Body of pancreas (tissue), 4 donors: Measurements from ENCODE around the gene EN2. TPM values are rescaled to one million over a fixed set of nuclear protein-coding genes. Genes with fewer than 3 reads are reported as not detected.

Experiments used
- ATAC-seq: fragments of 150-250 bp; one replicate; pipeline ENCODE4 v1.9.1; 2016
- DNase-seq, 4 donors: peaks; one replicate each; pipeline ENCODE4 v3.0.0-alpha.2; 2019
- H3K27ac ChIP-seq, 4 donors: fragments of 200-600 bp; sonication (generic); 1 replicate in 3 of 4; 2 replicates in 1 of 4; pipeline versions ENCODE4 v1.5.1 to v1.6.1; 2016 to 2019; ENCODE audit warnings: mild to moderate bottlenecking in 1 of 4, mixed read lengths in 1 of 4, moderate library complexity in 1 of 4
- H3K27me3 ChIP-seq, 2 donors: fragments of 200-600 bp; sonication (generic); one replicate each; pipeline ENCODE4 v1.6.0; 2016; ENCODE audit warnings: mild to moderate bottlenecking in 1 of 2
- H3K36me3 ChIP-seq, 2 donors: fragments of 200-600 bp; sonication (generic); replicated peaks in 1 of 2; 2 replicates each; pipeline ENCODE4 v1.5.1; 2016; ENCODE audit warnings: low read depth in 2 of 2; ENCODE audit not compliant: insufficient read depth in 1 of 2
- H3K4me1 ChIP-seq: fragments of 200-600 bp; sonication (generic); one replicate; pipeline ENCODE4 v1.6.0; 2016
- H3K4me3 ChIP-seq, 2 donors: fragments of 200-600 bp; sonication (generic); 1 replicate in 1 of 2; 2 replicates in 1 of 2; pipeline ENCODE4 v1.5.1; 2016 to 2019
- H3K9me3 ChIP-seq, 3 donors: fragments of 200-600 bp; sonication (generic); 1 replicate in 2 of 3; 2 replicates in 1 of 3; pipeline ENCODE4 v1.5.1; 2016
- CTCF ChIP-seq, 7 experiments: fragments of 450-650 bp in 4 of 7; fragments of 200-600 bp in 3 of 7; sonication (generic) in 3 of 7; IDR thresholded peaks; one replicate each; pipeline ENCODE4 v1.5.1; 2016 to 2019; ENCODE audit warnings: antibody characterized with exemption in 7 of 7
- POLR2A ChIP-seq, 3 donors: fragments of 450-650 bp; IDR thresholded peaks; one replicate each; pipeline ENCODE4 v1.6.1; 2016; ENCODE audit warnings: antibody characterized with exemption in 3 of 3, mild to moderate bottlenecking in 2 of 3
- WGBS, 2 donors: methylation state at CpG; one replicate each; pipeline ENCODE4 v1.1.5; 2017; 5-methylcytosine and 5-hydroxymethylcytosine counted together
- intact Hi-C: fragments of 100-400 bp; cut with DNase I; formaldehyde crosslinking; loops from one replicate; pipeline ENCODE4 v1.15.1; 2023
- total RNA-seq, 2 donors: library from RNA; depleted of rRNA; stranded (reverse); fragments of >200 nt; gene quantifications; one replicate each; pipeline ENCODE4 v1.1.0, GENCODE V29; 2016

EN2 gene
- total RNA-seq, 2 donors from 2014 or later: not detected

GRCh38 chr7:155452505-155453295, 5.2 kb upstream of the EN2 start:
- Histone ChIP-seq H3K36me3 (no peaks in the 10 kb centered on the region), H3K4me3 (no peak overlapping the region), H3K27me3 (peaks cover 0 to 75% of the 10 kb centered on the region in 2 donors), H3K27ac (no peak overlapping the region), H3K4me1 (peaks cover 48% of the 10 kb centered on the region), H3K9me3 (no peaks in the 10 kb centered on the region)
- ATAC-seq (no peak), DNase-seq (no peak)
- intact Hi-C loops: no loop called here
- no peak for TF ChIP-seq CTCF (IDR thresholded peaks at IDR 0.05)
- TF ChIP-seq POLR2A (IDR thresholded peaks at IDR 0.05): no peak
- WGBS, 2 donors: 30 to 43% methylated on average over 5 of the region's 5 CpGs

- TF ChIP-seq CTCF (IDR thresholded peaks at IDR 0.05): no peak
- TF ChIP-seq POLR2A (IDR thresholded peaks at IDR 0.05): no peak
- peaks cover 53% of the 10 kb centered on the region for H3K4me1 ChIP-seq
- intact Hi-C loops: no loop called here
Measured at GRCh38 chr7:155453296-155454182, 4.4 kb upstream of the EN2 start.

GRCh38 chr7:155454183-155455112, 3.5 kb upstream of the EN2 start:
- no peak overlapping the region for H3K4me3 ChIP-seq
- DNase-seq: no peak
- 3 to 12% methylated on average over 11 to 81 of the region's 82 CpGs for WGBS, 2 donors
- no peak for ATAC-seq
- H3K9me3 ChIP-seq: no peaks in the 10 kb centered on the region
- intact Hi-C loops: no loop called here
- no peak overlapping the region for H3K27ac ChIP-seq
- peaks cover 4 to 84% of the 10 kb centered on the region in 2 donors for H3K27me3 ChIP-seq
- no peaks in the 10 kb centered on the region for H3K36me3 ChIP-seq
- TF ChIP-seq POLR2A (IDR thresholded peaks at IDR 0.05): no peak
- TF ChIP-seq CTCF (IDR thresholded peaks at IDR 0.05): no peak
- H3K4me1 ChIP-seq: peaks cover 52% of the 10 kb centered on the region

More at GRCh38 chr7:155453296-155454182, 4.4 kb upstream of the EN2 start:
- H3K27me3 ChIP-seq: peaks cover 4 to 82% of the 10 kb centered on the region in 2 donors
- H3K4me3 ChIP-seq: no peak overlapping the region
- ATAC-seq (no peak), DNase-seq (no peak)
- H3K27ac ChIP-seq: no peak overlapping the region
- no peaks in the 10 kb centered on the region for H3K9me3 ChIP-seq
- H3K36me3 ChIP-seq: no peaks in the 10 kb centered on the region
- 4 to 7% methylated on average over 24 to 45 of the region's 57 CpGs for WGBS, 2 donors

GRCh38 chr7:155455132-155455693, 2.7 kb upstream of the EN2 start:
- Histone ChIP-seq H3K27me3 (peaks cover 4 to 84% of the 10 kb centered on the region in 2 donors), H3K27ac (no peak overlapping the region), H3K36me3 (no peaks in the 10 kb centered on the region), H3K9me3 (no peaks in the 10 kb centered on the region), H3K4me1 (peaks cover 45% of the 10 kb centered on the region), H3K4me3 (no peak overlapping the region)
- intact Hi-C loops: no loop called here
- ATAC-seq (no peak), DNase-seq (no peak)
- WGBS, 2 donors: 9% methylated on average over 14 of the region's 15 CpGs
- TF ChIP-seq POLR2A (IDR thresholded peaks at IDR 0.05): no peak
